22Rv1 (cell line): ENCODE results near the gene SLC35F3.

ENCODE experiments used
- CTCF ChIP-seq: fragments of 450-650 bp; IDR thresholded peaks from 2 replicates; pipeline ENCODE4 v1.5.1; 2017; ENCODE audit warnings: mild to moderate bottlenecking
- ZFX ChIP-seq: fragments of 450-650 bp; IDR thresholded peaks from 2 replicates; pipeline ENCODE4 v1.6.1; 2017; ENCODE audit warnings: antibody characterized with exemption, borderline replicate concordance

DNA sequence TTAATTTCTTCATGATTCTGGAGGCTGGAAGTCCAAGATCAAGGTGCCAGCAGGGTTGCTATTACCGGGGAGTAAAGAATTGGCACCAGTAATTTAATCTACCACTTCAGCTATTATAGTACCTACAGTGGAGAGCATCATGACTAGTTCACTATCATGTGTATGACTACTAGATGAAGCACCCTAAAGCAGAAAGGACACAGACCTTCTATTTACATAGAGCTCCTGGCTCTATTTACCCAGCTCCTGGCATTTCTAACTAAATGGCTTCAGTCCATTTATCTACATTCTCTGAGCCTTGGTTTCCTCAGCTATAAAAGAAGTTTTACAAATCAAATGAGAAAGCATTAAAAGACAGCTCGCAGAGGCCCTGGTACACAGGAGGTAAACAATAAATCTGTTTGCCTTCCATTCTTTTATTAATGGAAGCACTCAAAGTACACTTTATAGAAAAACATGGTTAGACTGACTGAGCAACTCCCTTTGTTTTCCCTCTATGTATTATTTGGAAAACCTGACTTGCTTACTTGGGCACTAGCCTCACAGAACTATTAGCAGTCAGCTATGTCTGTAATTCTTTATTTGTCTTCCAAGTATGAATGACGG is 203.0 kb downstream of the SLC35F3 start:
- no peak for TF ChIP-seq CTCF
- no peak for TF ChIP-seq ZFX
